ENCODE measurements around the gene TRIP12.
"Not testable (repeated sequence)": the region's sequence is repeated elsewhere in the genome, so short reads cannot be mapped to it uniquely, and the experiment has no call there.

TRIP12 gene

GRCh38 chr2:229835596-229836283 lies 86.1 kb downstream of the TRIP12 start:
- no peak for DNase-seq (ENCODE audit: low read depth in 2 of 3, low spot score in 2 of 3)

- DNase-seq (ENCODE audit: low read depth in 2 of 3, low spot score in 2 of 3): not testable (repeated sequence)
Measured at GRCh38 chr2:229834368-229834767, 87.4 kb downstream of the TRIP12 start.

- DNase-seq (ENCODE audit: low read depth in 2 of 3, low spot score in 2 of 3): no peak
Measured at GRCh38 chr2:229832510-229832898, 89.3 kb downstream of the TRIP12 start.

- no peak for DNase-seq (ENCODE audit: low read depth in 2 of 3, low spot score in 2 of 3)
Measured at GRCh38 chr2:229831805-229832509, 89.9 kb downstream of the TRIP12 start.

- no peak for DNase-seq (ENCODE audit: low read depth in 2 of 3, low spot score in 2 of 3)
Measured at GRCh38 chr2:229825476-229825875, 96.3 kb downstream of the TRIP12 start.

GRCh38 chr2:229821316-229821715 lies 100.5 kb downstream of the TRIP12 start:
- DNase-seq (ENCODE audit: low read depth in 2 of 3, low spot score in 2 of 3): no peak

- DNase-seq (ENCODE audit: low read depth in 2 of 3, low spot score in 2 of 3): no peak
Measured at GRCh38 chr2:229818230-229818629, 103.6 kb downstream of the TRIP12 start.

- DNase-seq (ENCODE audit: low read depth in 2 of 3, low spot score in 2 of 3): no peak
Measured at GRCh38 chr2:229815858-229816257, 106.0 kb downstream of the TRIP12 start.

GRCh38 chr2:229815342-229815741 lies 106.5 kb downstream of the TRIP12 start:
- no peak for DNase-seq (ENCODE audit: low read depth in 2 of 3, low spot score in 2 of 3)

GRCh38 chr2:229810786-229811185 lies 111.0 kb downstream of the TRIP12 start:
- no peak for DNase-seq (ENCODE audit: low read depth in 2 of 3, low spot score in 2 of 3)

GRCh38 chr2:229805559-229805958 lies 116.2 kb downstream of the TRIP12 start:
- no peak for DNase-seq (ENCODE audit: low read depth in 2 of 3, low spot score in 2 of 3)

- DNase-seq (ENCODE audit: low read depth in 2 of 3, low spot score in 2 of 3): no peak
Measured at GRCh38 chr2:229802785-229803184, 119.0 kb downstream of the TRIP12 start.

GRCh38 chr2:229800997-229801754 lies 120.6 kb downstream of the TRIP12 start:
- DNase-seq (ENCODE audit: low read depth in 2 of 3, low spot score in 2 of 3): peak; percentile 17 to 30 (median 26)

GRCh38 chr2:229798446-229799155 lies 123.2 kb downstream of the TRIP12 start:
- no peak for DNase-seq (ENCODE audit: low read depth in 2 of 3, low spot score in 2 of 3)

- no peak for DNase-seq (ENCODE audit: low read depth in 2 of 3, low spot score in 2 of 3)
Measured at GRCh38 chr2:229795058-229795457, 126.8 kb downstream of the TRIP12 start.

GRCh38 chr2:229794636-229795035 lies 127.2 kb downstream of the TRIP12 start:
- no peak for DNase-seq (ENCODE audit: low read depth in 2 of 3, low spot score in 2 of 3)

GRCh38 chr2:229786289-229786688 lies 135.5 kb downstream of the TRIP12 start:
- not testable (repeated sequence) for DNase-seq (ENCODE audit: low read depth in 2 of 3, low spot score in 2 of 3)

- no peak for DNase-seq (ENCODE audit: low read depth in 2 of 3, low spot score in 2 of 3)
Measured at GRCh38 chr2:229784791-229785190, 137.0 kb downstream of the TRIP12 start.

- no peak for DNase-seq (ENCODE audit: low read depth in 2 of 3, low spot score in 2 of 3)
Measured at GRCh38 chr2:229783108-229783721, 138.6 kb downstream of the TRIP12 start.

GRCh38 chr2:229780856-229781773 lies 140.7 kb downstream of the TRIP12 start:
- DNase-seq (ENCODE audit: low read depth in 2 of 3, low spot score in 2 of 3): no peak

All from activated CD8-positive, alpha-beta memory T cell treated with anti-CD3 and anti-CD28 coated beads for 48 hours (primary cell).